Upper lobe of left lung (tissue), 6 donors: ENCODE data around the gene ATP10A. TPM values are rescaled to one million over a fixed set of nuclear protein-coding genes. Genes with fewer than 3 reads are reported as not detected.

ENCODE experiments used
- ATAC-seq, 2 donors: fragments of 200-7000 bp; cut with Tn5 transposase; one replicate each; pipeline ENCODE4 v1.9.1; 2022; ENCODE audit warnings: mild to moderate bottlenecking in 2 of 2, moderate library complexity in 2 of 2; ENCODE audit not compliant: low FRiP score in 2 of 2
- DNase-seq, 2 donors: peaks; one replicate each; pipeline ENCODE4 v3.0.0-alpha.2; 2019 to 2020
- H3K27ac ChIP-seq, 4 donors: fragments of 200-600 bp; sonication (generic); one replicate each; pipeline ENCODE4 v1.5.1; 2016 to 2019
- H3K27me3 ChIP-seq, 4 donors: fragments of 200-600 bp; sonication (generic); one replicate each; pipeline ENCODE4 v1.5.1; 2017 to 2019
- H3K36me3 ChIP-seq, 4 donors: fragments of 200-600 bp; sonication (generic); one replicate each; pipeline ENCODE4 v1.5.1; 2016 to 2019
- H3K4me1 ChIP-seq, 4 donors: fragments of 200-600 bp; sonication (generic); one replicate each; pipeline ENCODE4 v1.5.1; 2018 to 2019
- H3K4me3 ChIP-seq, 4 donors: fragments of 200-600 bp; sonication (generic); one replicate each; pipeline ENCODE4 v1.5.1; 2017 to 2019; ENCODE audit warnings: mild to moderate bottlenecking in 2 of 4, moderate library complexity in 1 of 4
- H3K9me3 ChIP-seq, 4 donors: fragments of 200-600 bp; sonication (generic); one replicate each; pipeline ENCODE4 v1.5.1; 2018 to 2019
- CTCF ChIP-seq, 6 experiments: fragments of 450-650 bp in 4 of 6; fragments of 200-600 bp in 2 of 6; sonication (generic) in 2 of 6; IDR thresholded peaks; one replicate each; pipeline ENCODE4 v1.5.1; 2016 to 2019; ENCODE audit warnings: antibody characterized with exemption in 6 of 6
- EP300 ChIP-seq, 4 donors: sonication (generic); formaldehyde crosslinking; IDR thresholded peaks; one replicate each; pipeline ENCODE4 v1.5.1; 2017; ENCODE audit warnings: antibody characterized with exemption in 4 of 4, control low read depth in 2 of 4
- POLR2A ChIP-seq, 4 donors: fragments of 450-650 bp; IDR thresholded peaks; one replicate each; pipeline ENCODE4 v1.5.1; 2016 to 2017; ENCODE audit warnings: antibody characterized with exemption in 4 of 4, mild to moderate bottlenecking in 2 of 4
- POLR2AphosphoS5 ChIP-seq, 2 donors: sonication (generic); formaldehyde crosslinking; IDR thresholded peaks; one replicate each; pipeline ENCODE4 v1.5.1; 2017; ENCODE audit warnings: antibody characterized with exemption in 2 of 2
- WGBS, 2 donors: methylation state at CpG; one replicate each; pipeline ENCODE4 v1.1.5; 2017 to 2018; 5-methylcytosine and 5-hydroxymethylcytosine counted together
- total RNA-seq, 6 donors: library from RNA; depleted of rRNA in 4 of 6; stranded (reverse); fragments of >200 nt in 4 of 6; gene quantifications; one replicate each; pipeline versions ENCODE4 v1.1.0 to v1.2.1, GENCODE V29; 2016 to 2021
- donor health status: DM: no; HTN: no; CAD: no; lungs with moderate emphysema.
- donor health status: DM: no; HTN: yes; CAD: no; lungs with severe emphysema.

The ATP10A gene
- total RNA-seq, 6 donors from 2014 or later: 17.8 to 62.4 (median 32.3) TPM

GRCh38 chr15:25771338-25771706, 91.8 kb downstream of the ATP10A start:
- ATAC-seq (no peak), DNase-seq (no peak)
- H3K4me3 ChIP-seq: no peak overlapping the region
- H3K27ac ChIP-seq: no peak overlapping the region
- peaks cover 0 to 7% (median 2%) of the 10 kb centered on the region in 4 donors for H3K4me1 ChIP-seq
- no peaks in the 10 kb centered on the region for H3K27me3 ChIP-seq
- WGBS, 2 donors: 80 to 86% methylated on average over 1 of the region's 1 CpG
- H3K9me3 ChIP-seq: no peaks in the 10 kb centered on the region
- no peak for TF ChIP-seq POLR2AphosphoS5 (IDR thresholded peaks at IDR 0.05)
- TF ChIP-seq CTCF (IDR thresholded peaks at IDR 0.05): no peak
- no peak for TF ChIP-seq EP300 (IDR thresholded peaks at IDR 0.05)
- no peak for TF ChIP-seq POLR2A (IDR thresholded peaks at IDR 0.05)
- no peaks in the 10 kb centered on the region for H3K36me3 ChIP-seq

GRCh38 chr15:25770618-25771337, 92.3 kb downstream of the ATP10A start:
- DNase-seq: no peak
- H3K4me1 ChIP-seq: peaks cover 0 to 5% (median 2%) of the 10 kb centered on the region in 4 donors
- H3K4me3 ChIP-seq: no peak overlapping the region
- no peaks in the 10 kb centered on the region for H3K9me3 ChIP-seq
- H3K27ac ChIP-seq: no peak overlapping the region
- H3K36me3 ChIP-seq: no peaks in the 10 kb centered on the region
- no peak for ATAC-seq
- TF ChIP-seq POLR2A (IDR thresholded peaks at IDR 0.05) (no peak), CTCF (IDR thresholded peaks at IDR 0.05) (no peak), EP300 (IDR thresholded peaks at IDR 0.05) (no peak), POLR2AphosphoS5 (IDR thresholded peaks at IDR 0.05) (no peak)
- 78 to 86% methylated on average over 14 of the region's 14 CpGs for WGBS, 2 donors
- H3K27me3 ChIP-seq: no peaks in the 10 kb centered on the region

GRCh38 chr15:25770031-25770430, 93.1 kb downstream of the ATP10A start:
- Histone ChIP-seq H3K27me3 (no peaks in the 10 kb centered on the region), H3K27ac (no peak overlapping the region), H3K4me3 (no peak overlapping the region), H3K4me1 (no peaks in the 10 kb centered on the region), H3K9me3 (no peaks in the 10 kb centered on the region), H3K36me3 (no peaks in the 10 kb centered on the region)
- peak in 1 of 2 donors; percentile 53 for DNase-seq
- peak in 1 of 2 donors; percentile 31 for ATAC-seq
- 91 to 94% methylated on average over 9 to 13 of the region's 14 CpGs for WGBS, 2 donors
- TF ChIP-seq CTCF (IDR thresholded peaks at IDR 0.05): no peak
- TF ChIP-seq POLR2A (IDR thresholded peaks at IDR 0.05): no peak
- no peak for TF ChIP-seq POLR2AphosphoS5 (IDR thresholded peaks at IDR 0.05)
- no peak for TF ChIP-seq EP300 (IDR thresholded peaks at IDR 0.05)

GRCh38 chr15:25768271-25768670, 94.9 kb downstream of the ATP10A start:
- Histone ChIP-seq H3K27ac (no peak overlapping the region), H3K4me3 (no peak overlapping the region), H3K36me3 (no peaks in the 10 kb centered on the region), H3K9me3 (no peaks in the 10 kb centered on the region), H3K27me3 (no peaks in the 10 kb centered on the region), H3K4me1 (no peaks in the 10 kb centered on the region)
- DNase-seq (no peak), ATAC-seq (no peak)
- WGBS, 2 donors: 92 to 100% methylated on average over 1 of the region's 1 CpG
- TF ChIP-seq CTCF (IDR thresholded peaks at IDR 0.05) (no peak), POLR2A (IDR thresholded peaks at IDR 0.05) (no peak), EP300 (IDR thresholded peaks at IDR 0.05) (no peak), POLR2AphosphoS5 (IDR thresholded peaks at IDR 0.05) (no peak)
